ENCODE results near the gene PLCL1. TPM values are rescaled to one million over a fixed set of nuclear protein-coding genes. Genes with fewer than 3 reads are reported as not detected.

PLCL1 gene
- polyA plus RNA-seq, 3 donors: 0.69 to 1.4 (median 0.79) TPM

GRCh38 chr2:197813093-197813787 lies 8.8 kb downstream of the PLCL1 start:
- TF ChIP-seq CTCF (IDR thresholded peaks at IDR 0.05): peak; percentile 78
- peaks cover 0 to 2% (median 0%) of the 10 kb centered on the region in 3 donors for H3K27me3 Mint-ChIP-seq (ENCODE audit: low read depth in 3 of 3)
- H3K79me2 ChIP-seq (ENCODE audit: insufficient read depth, low read length): no peaks in the 10 kb centered on the region
- no peak overlapping the region for H3K27ac ChIP-seq (ENCODE audit: low read depth in 1 of 2, low read length in 2 of 2)
- H3K27me3 ChIP-seq (ENCODE audit: control insufficient read depth in 2 of 2, insufficient read depth in 2 of 2, low read length in 2 of 2): no peaks in the 10 kb centered on the region
- no peaks in the 10 kb centered on the region for H3K4me1 ChIP-seq (ENCODE audit: control insufficient read depth in 1 of 2, insufficient read depth in 2 of 2, low read length in 2 of 2)
- intact Hi-C loops (cut with micrococcal nuclease): no loop called here
- H3K9me3 ChIP-seq (replicated peaks in 1 of 2; ENCODE audit: control insufficient read depth in 1 of 2, insufficient read depth in 1 of 2, low read length in 2 of 2): no peaks in the 10 kb centered on the region
- H3K27ac Mint-ChIP-seq: no peak overlapping the region
- H3K4me3 ChIP-seq (replicated peaks in 1 of 3; ENCODE audit: low read depth in 2 of 3, low read length in 3 of 3): no peak overlapping the region
- H3K4me3 Mint-ChIP-seq: no peak overlapping the region
- peak; percentile 21 to 65 (median 37) for DNase-seq
- no peaks in the 10 kb centered on the region for H3K9me3 Mint-ChIP-seq
- no peak overlapping the region for H3K4me2 ChIP-seq (replicated peaks; ENCODE audit: extremely low read depth, low read length, poor library complexity, severe bottlenecking)
- no CpG with 5 or more reads among the region's 3 CpGs for WGBS (ENCODE audit: insufficient coverage)
- peaks cover 0 to 3% of the 10 kb centered on the region in 2 donors for H3K36me3 Mint-ChIP-seq
- H3K36me3 ChIP-seq (replicated peaks in 1 of 2; ENCODE audit: control insufficient read depth in 1 of 2, insufficient read depth in 2 of 2, low read length in 2 of 2): no peaks in the 10 kb centered on the region
- H3K9ac ChIP-seq (ENCODE audit: insufficient read depth, low read length, poor library complexity, severe bottlenecking): no peak overlapping the region
- H2AFZ ChIP-seq (ENCODE audit: insufficient read depth, low read depth, low read length, poor library complexity, severe bottlenecking): no peak overlapping the region
- H4K20me1 ChIP-seq (ENCODE audit: insufficient read depth, low read length): no peaks in the 10 kb centered on the region
- H3K4me1 Mint-ChIP-seq: no peaks in the 10 kb centered on the region

DNA sequence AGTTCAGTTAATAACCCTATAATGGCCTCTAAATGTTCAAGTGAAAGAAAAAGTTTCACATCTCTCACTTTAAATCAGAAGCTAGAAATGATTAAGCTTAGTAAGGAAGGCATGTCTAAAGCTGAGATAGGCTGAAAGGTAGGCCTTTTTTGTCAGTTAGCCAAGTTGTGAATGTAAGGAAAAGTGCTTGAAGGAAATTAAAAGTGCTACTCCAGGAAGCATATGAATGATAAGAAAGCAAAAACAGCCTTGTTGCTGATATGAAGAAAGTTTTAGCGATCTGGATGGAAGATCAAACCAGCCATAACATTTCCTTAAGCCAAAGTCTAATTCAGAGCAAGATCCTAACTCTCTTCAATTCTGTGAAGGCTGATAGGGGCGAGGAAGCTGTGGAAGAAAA lies 10.1 kb downstream of the PLCL1 start:
- H3K27ac ChIP-seq (ENCODE audit: low read depth in 1 of 2, low read length in 2 of 2): no peak overlapping the region
- Mint-ChIP-seq H3K36me3 (no peaks in the 10 kb centered on the region), H3K9me3 (no peaks in the 10 kb centered on the region), H3K4me1 (peaks cover 10% of the 10 kb centered on the region), H3K4me3 (no peak overlapping the region), H3K27ac (no peak overlapping the region), H3K27me3 (ENCODE audit: low read depth in 3 of 3) (peaks cover 0 to 2% (median 0%) of the 10 kb centered on the region in 3 donors)
- H3K4me3 ChIP-seq (replicated peaks in 1 of 3; ENCODE audit: low read depth in 2 of 3, low read length in 3 of 3): no peak overlapping the region
- H3K9me3 ChIP-seq (replicated peaks in 1 of 2; ENCODE audit: control insufficient read depth in 1 of 2, insufficient read depth in 1 of 2, low read length in 2 of 2): no peaks in the 10 kb centered on the region
- WGBS (ENCODE audit: insufficient coverage): 80% methylated on average over 1 of the region's 2 CpGs
- no peak overlapping the region for H3K4me2 ChIP-seq (replicated peaks; ENCODE audit: extremely low read depth, low read length, poor library complexity, severe bottlenecking)
- H3K79me2 ChIP-seq (ENCODE audit: insufficient read depth, low read length): no peaks in the 10 kb centered on the region
- no peak overlapping the region for H3K9ac ChIP-seq (ENCODE audit: insufficient read depth, low read length, poor library complexity, severe bottlenecking)
- peaks cover 0 to 9% of the 10 kb centered on the region in 2 donors for H3K4me1 ChIP-seq (ENCODE audit: control insufficient read depth in 1 of 2, insufficient read depth in 2 of 2, low read length in 2 of 2)
- no peaks in the 10 kb centered on the region for H3K36me3 ChIP-seq (replicated peaks in 1 of 2; ENCODE audit: control insufficient read depth in 1 of 2, insufficient read depth in 2 of 2, low read length in 2 of 2)
- intact Hi-C loops (cut with micrococcal nuclease): no loop called here
- no peaks in the 10 kb centered on the region for H3K27me3 ChIP-seq (ENCODE audit: control insufficient read depth in 2 of 2, insufficient read depth in 2 of 2, low read length in 2 of 2)
- H2AFZ ChIP-seq (ENCODE audit: insufficient read depth, low read depth, low read length, poor library complexity, severe bottlenecking): no peak overlapping the region
- TF ChIP-seq CTCF (IDR thresholded peaks at IDR 0.05): no peak
- DNase-seq: no peak
- no peaks in the 10 kb centered on the region for H4K20me1 ChIP-seq (ENCODE audit: insufficient read depth, low read length)

Measured in CD14-positive monocyte (primary cell).